K562 (cell line): ENCODE results near the gene DOCK3. TPM values are rescaled to one million over a fixed set of nuclear protein-coding genes. Genes with fewer than 3 reads are reported as not detected.

ENCODE experiments used
- ATAC-seq: fragments of 200-7000 bp; cut with Tn5 transposase; 3 replicates; pipeline ENCODE4 v1.9.1; 2020; ENCODE audit warnings: moderate library complexity
- BruUV-seq: library from RNA; stranded (reverse); fragments of 400-500 nt; replicated peaks from 2 replicates; lab custom pipeline; 2021; lab: Mats Ljungman, UMichigan
- CTCF ChIA-PET: fragments of 300-600 bp; formaldehyde crosslinking; extraction: SDS; loops from one replicate; lab custom pipeline; 2021; ENCODE audit warnings: low intra/inter-chr PET ratio; lab: Yijun Ruan, JAX
- POLR2A ChIA-PET: fragments of 300-600, 350-650 bp; sonication (Branson Sonifier 250); formaldehyde crosslinking; extraction: SDS; loops from one replicate; lab custom pipeline; 2021; ENCODE audit warnings: antibody characterized with exemption, inconsistent platforms; lab: Yijun Ruan, JAX
- DNase-seq, 4 experiments: peaks; one replicate each; pipeline versions ENCODE4 v3.0.0 to v3.0.0-alpha.2; 2011 to 2018; ENCODE audit warnings: low spot score in 3 of 4, mixed read lengths in 3 of 4; ENCODE audit errors: extremely low read depth in 1 of 4
- FAIRE-seq: peaks from 2 replicates; lab custom pipeline; 2011; peaks lifted over from hg19 to GRCh38; lab: Jason Lieb, UNC
- H2AFZ ChIP-seq: 2 replicates; pipeline ENCODE4 v1.6.0; 2011; ENCODE audit warnings: low read depth, low read length, control low read depth, inconsistent platforms
- H3K27ac ChIP-seq: fragments of 200-600 bp; 3 replicates; pipeline ENCODE4 v1.8.0; 2011; ENCODE audit warnings: low read depth, mild to moderate bottlenecking, control low read depth, inconsistent platforms, low read length, moderate library complexity, mixed read lengths; ENCODE audit errors: extremely low read depth
- H3K27me3 ChIP-seq, 2 experiments: fragments of 300-600 bp in 1 of 2; 2 replicates in 1 of 2; 3 replicates in 1 of 2; pipeline versions ENCODE4 v1.6.0 to v1.8.0; 2011; ENCODE audit warnings: inconsistent platforms in 2 of 2, low read length in 2 of 2, mild to moderate bottlenecking in 1 of 2, mixed read lengths in 1 of 2, moderate library complexity in 1 of 2; ENCODE audit not compliant: control insufficient read depth in 2 of 2, insufficient read depth in 2 of 2
- H3K36me3 ChIP-seq: fragments of 300-600 bp; 3 replicates; pipeline ENCODE4 v1.8.0; 2011; ENCODE audit warnings: mild to moderate bottlenecking, low read length, inconsistent platforms; ENCODE audit not compliant: control insufficient read depth, insufficient read depth
- H3K4me1 ChIP-seq, 2 experiments: fragments of 200-600 bp in 1 of 2; replicated peaks in 1 of 2; 2 replicates in 1 of 2; 3 replicates in 1 of 2; pipeline versions ENCODE4 v1.5.1 to v1.8.0; 2011; ENCODE audit warnings: inconsistent platforms in 2 of 2, low read length in 2 of 2, mild to moderate bottlenecking in 1 of 2, mixed read lengths in 1 of 2, moderate library complexity in 1 of 2; ENCODE audit not compliant: control insufficient read depth in 2 of 2, insufficient read depth in 2 of 2
- H3K4me2 ChIP-seq: 2 replicates; pipeline ENCODE4 v1.6.1; 2011; ENCODE audit warnings: low read length, control low read depth, inconsistent platforms, mixed read lengths; ENCODE audit not compliant: insufficient read depth
- H3K4me3 ChIP-seq: fragments of 200-600 bp; sonication (generic), shearing (Covaris generic); 2 replicates; pipeline ENCODE4 v1.5.1; 2016; ENCODE audit warnings: control low read depth, inconsistent platforms
- H3K79me2 ChIP-seq: fragments of 200-600 bp; 3 replicates; pipeline ENCODE4 v1.8.0; 2011; ENCODE audit warnings: low read length, inconsistent platforms; ENCODE audit not compliant: control insufficient read depth, insufficient read depth
- H3K9ac ChIP-seq, 2 experiments: 2 replicates each; pipeline versions ENCODE4 v1.6.0 to v1.6.1; 2011; ENCODE audit warnings: low read depth in 2 of 2, low read length in 2 of 2, control low read depth in 1 of 2, inconsistent platforms in 1 of 2, mild to moderate bottlenecking in 1 of 2, mixed read lengths in 1 of 2; ENCODE audit not compliant: insufficient read depth in 1 of 2
- H3K9me1 ChIP-seq: one replicate; pipeline ENCODE4 v1.6.0; 2011; ENCODE audit warnings: inconsistent platforms, mild to moderate bottlenecking, low read length, moderate library complexity; ENCODE audit not compliant: control insufficient read depth, insufficient read depth
- H3K9me3 ChIP-seq: replicated peaks from 2 replicates; pipeline ENCODE4 v1.5.1; 2011; ENCODE audit warnings: low read depth, low read length, inconsistent platforms; ENCODE audit not compliant: control insufficient read depth, insufficient read depth
- H4K20me1 ChIP-seq: replicated peaks from 2 replicates; pipeline ENCODE4 v1.6.1; 2011; ENCODE audit warnings: low read length, inconsistent platforms, mixed read lengths; ENCODE audit not compliant: control insufficient read depth, insufficient read depth
- ARID2 ChIP-seq: fragments of 450-650 bp; IDR thresholded peaks from 2 replicates; pipeline ENCODE4 v1.6.1; 2017; ENCODE audit warnings: antibody characterized with exemption, mild to moderate bottlenecking
- E2F3 ChIP-seq: fragments of 250-450 bp; sonication (Bioruptor Pico); IDR thresholded peaks from 2 replicates; pipeline ENCODE4 v1.4.0; 2020; ENCODE audit warnings: mild to moderate bottlenecking
- GTF2F1 ChIP-seq: IDR thresholded peaks from 2 replicates; pipeline ENCODE4 v1.6.1; 2011; ENCODE audit warnings: low read depth, low read length, improper control_type of control experiment
- HDAC6 ChIP-seq: IDR thresholded peaks from 2 replicates; pipeline ENCODE4 v1.6.1; 2012; ENCODE audit warnings: low read depth, mild to moderate bottlenecking, control low read depth, inconsistent platforms, low read length, moderate library complexity
- L3MBTL2 ChIP-seq: fragments of 450-650 bp; IDR thresholded peaks from 2 replicates; pipeline ENCODE4 v1.6.1; 2016; ENCODE audit warnings: mild to moderate bottlenecking, moderate library complexity
- OTX1 ChIP-seq: fragments of 450-650 bp; formaldehyde crosslinking; IDR thresholded peaks from 2 replicates; pipeline ENCODE4 v1.4.0; 2022; ENCODE audit warnings: mild to moderate bottlenecking
- POU5F1 ChIP-seq: fragments of 150-350 bp; IDR thresholded peaks from 2 replicates; pipeline ENCODE4 v1.6.1; 2014; ENCODE audit warnings: borderline replicate concordance, low read length, low read depth, mild to moderate bottlenecking; ENCODE audit not compliant: partially characterized antibody
- PTRF ChIP-seq: fragments of 450-650 bp; IDR thresholded peaks from 2 replicates; pipeline ENCODE4 v1.6.1; 2016; ENCODE audit warnings: mild to moderate bottlenecking, missing genetic modification characterization, missing compliant biosample characterization
- RB1 ChIP-seq: fragments of 450-650 bp; IDR thresholded peaks from 2 replicates; pipeline ENCODE4 v1.6.1; 2017; ENCODE audit warnings: low read depth, mild to moderate bottlenecking
- ZNF23 ChIP-seq: fragments of 250-450 bp; sonication (Bioruptor Pico); IDR thresholded peaks from 2 replicates; pipeline ENCODE4 v1.4.0; 2020; ENCODE audit warnings: mild to moderate bottlenecking
- WGBS: fragments of 100-300 bp; shearing (Covaris generic); methylation state at CpG from one replicate; pipeline ENCODE4 v1.1.6; 2016; ENCODE audit warnings: low coverage, mixed read lengths; ENCODE audit not compliant: insufficient coverage; ENCODE audit errors: missing lambda C conversion rate; 5-methylcytosine and 5-hydroxymethylcytosine counted together
- in situ Hi-C: fragments of 300-500 bp; cut with MboI; formaldehyde crosslinking; loops from 4 replicates; pipeline ENCODE4 v1.15.0; 2018; ENCODE audit warnings: inconsistent platforms, mixed read lengths
- intact Hi-C: fragments of 100-400 bp; cut with micrococcal nuclease; formaldehyde crosslinking; loops from 2 replicates; pipeline ENCODE4 v1.14.2; 2022
- polyA plus RNA-seq, 8 experiments: library from polyadenylated mRNA; depleted of rRNA in 4 of 8; stranded (reverse) in 5 of 8; unstranded in 3 of 8; fragments of >200 nt; fragmentation: Nextera tagmentation in 2 of 8; fragmentation: Illumina TruSeq in 1 of 8; extraction: Ambion mirVana in 2 of 8; extraction: Trizol in 1 of 8; gene quantifications; 2 replicates each; pipeline versions ENCODE4 v1.2.1 to v1.2.3, GENCODE V29; 2011 to 2014; ENCODE audit warnings: inconsistent platforms in 1 of 8, missing spikeins in 1 of 8
- total RNA-seq, 7 experiments: library from RNA; depleted of rRNA in 6 of 7; stranded (reverse); fragments of >200 nt in 6 of 7; fragmentation: Illumina TruSeq in 2 of 7; extraction: Trizol in 2 of 7; gene quantifications; 2 replicates each; pipeline versions ENCODE4 v1.2.1 to v1.2.3, GENCODE V29; 2011 to 2021; ENCODE audit warnings: low replicate concordance in 1 of 7
- TF ChIP-seq, protein P1 (sequence below): fragments of 450-650 bp; IDR thresholded peaks from 2 replicates; pipeline ENCODE4 v1.6.1; 2016; ENCODE audit warnings: missing biosample characterization, missing genetic modification characterization

Gene DOCK3
- total and polyA plus RNA-seq, 9 of the 15 experiments (the other 6 are each of a cell fraction or from before 2014, with no cell fraction given), result under 0.01 to 0.03 (median 0.01) TPM; not detected in 4

- TF ChIP-seq GTF2F1 (no peak), POU5F1 (no peak), L3MBTL2 (no peak), OTX1 (no peak), ZNF23 (no peak), HDAC6 (no peak), PTRF (tag) (no peak)
- TF ChIP-seq, protein P1, sequence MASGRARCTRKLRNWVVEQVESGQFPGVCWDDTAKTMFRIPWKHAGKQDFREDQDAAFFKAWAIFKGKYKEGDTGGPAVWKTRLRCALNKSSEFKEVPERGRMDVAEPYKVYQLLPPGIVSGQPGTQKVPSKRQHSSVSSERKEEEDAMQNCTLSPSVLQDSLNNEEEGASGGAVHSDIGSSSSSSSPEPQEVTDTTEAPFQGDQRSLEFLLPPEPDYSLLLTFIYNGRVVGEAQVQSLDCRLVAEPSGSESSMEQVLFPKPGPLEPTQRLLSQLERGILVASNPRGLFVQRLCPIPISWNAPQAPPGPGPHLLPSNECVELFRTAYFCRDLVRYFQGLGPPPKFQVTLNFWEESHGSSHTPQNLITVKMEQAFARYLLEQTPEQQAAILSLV (tag), result no peak
Measured at GRCh38 chr3:51403675-51404074, 728.9 kb downstream of the DOCK3 start (continued).

GRCh38 chr3:51408021-51408420, 733.3 kb downstream of the DOCK3 start:
- no peaks in the 10 kb centered on the region for H3K4me1 ChIP-seq
- in situ Hi-C loops, result no loop called here
- intact Hi-C loops, result no loop called here
- H3K36me3 ChIP-seq, result peaks cover 60% of the 10 kb centered on the region
- CTCF ChIA-PET, result interaction anchor here (0.8 kb wide), 1 partner anchor 19 kb away, joined by 3 read pairs; no protein-coding TSS in a partner anchor
- H3K9me1 ChIP-seq, result no peaks in the 10 kb centered on the region
- no peaks in the 10 kb centered on the region for H4K20me1 ChIP-seq
- H3K79me2 ChIP-seq, result no peaks in the 10 kb centered on the region
- H3K27me3 ChIP-seq, result no peaks in the 10 kb centered on the region
- no peak overlapping the region for H2AFZ ChIP-seq
- no peak overlapping the region for H3K4me2 ChIP-seq
- H3K9ac ChIP-seq, result no peak overlapping the region
- no peak for FAIRE-seq
- H3K27ac ChIP-seq, result no peak overlapping the region
- WGBS, result 92% methylated on average over 2 of the region's 2 CpGs
- H3K9me3 ChIP-seq, result no peaks in the 10 kb centered on the region
- POLR2A ChIA-PET, result interaction anchor here (0.6 kb wide), 1 partner anchor 805 kb away, joined by 3 read pairs; no protein-coding TSS in a partner anchor
- TF ChIP-seq E2F3 (CRISPR knock-in tag), result no peak
- no peak for TF ChIP-seq ARID2
- TF ChIP-seq RB1, result no peak
- DNase-seq, result no peak
- no peak for ATAC-seq
- H3K4me3 ChIP-seq, result no peak overlapping the region
- no TSS peak for BruUV-seq
